ENCODE results near the gene FSTL5. TPM values are rescaled to one million over a fixed set of nuclear protein-coding genes. Genes with fewer than 3 reads are reported as not detected.

Gene FSTL5
- total and polyA plus RNA-seq, 9 of the 15 experiments (the other 6 are each of a cell fraction or from before 2014, with no cell fraction given): 0.09 to 3.1 (median 0.50) TPM; not detected in 1

DNA sequence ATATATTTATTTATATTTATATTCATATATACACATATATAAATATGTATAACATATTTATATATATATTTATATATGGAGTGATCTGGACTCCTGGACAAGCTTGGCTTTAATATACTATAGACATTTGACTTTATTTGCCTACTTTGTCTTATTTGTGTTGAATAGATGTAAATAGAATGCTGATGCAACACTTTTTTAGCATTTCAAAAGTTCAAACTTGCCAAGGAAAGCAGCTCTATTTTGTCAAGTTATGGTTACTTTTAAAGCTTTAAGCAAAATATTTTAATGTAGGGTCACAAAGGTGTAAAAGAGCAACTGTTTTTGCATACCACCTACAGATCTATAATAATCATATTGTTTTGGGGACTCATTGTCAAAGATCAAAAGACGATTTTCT, 61.1 kb downstream of the FSTL5 start:
- no peak overlapping the region for H3K27ac ChIP-seq (ENCODE audit: extremely low read depth, low read depth, low read length)
- DNase-seq (ENCODE audit: extremely low read depth in 1 of 4, low spot score in 3 of 4): no peak
- TF ChIP-seq, protein P1, sequence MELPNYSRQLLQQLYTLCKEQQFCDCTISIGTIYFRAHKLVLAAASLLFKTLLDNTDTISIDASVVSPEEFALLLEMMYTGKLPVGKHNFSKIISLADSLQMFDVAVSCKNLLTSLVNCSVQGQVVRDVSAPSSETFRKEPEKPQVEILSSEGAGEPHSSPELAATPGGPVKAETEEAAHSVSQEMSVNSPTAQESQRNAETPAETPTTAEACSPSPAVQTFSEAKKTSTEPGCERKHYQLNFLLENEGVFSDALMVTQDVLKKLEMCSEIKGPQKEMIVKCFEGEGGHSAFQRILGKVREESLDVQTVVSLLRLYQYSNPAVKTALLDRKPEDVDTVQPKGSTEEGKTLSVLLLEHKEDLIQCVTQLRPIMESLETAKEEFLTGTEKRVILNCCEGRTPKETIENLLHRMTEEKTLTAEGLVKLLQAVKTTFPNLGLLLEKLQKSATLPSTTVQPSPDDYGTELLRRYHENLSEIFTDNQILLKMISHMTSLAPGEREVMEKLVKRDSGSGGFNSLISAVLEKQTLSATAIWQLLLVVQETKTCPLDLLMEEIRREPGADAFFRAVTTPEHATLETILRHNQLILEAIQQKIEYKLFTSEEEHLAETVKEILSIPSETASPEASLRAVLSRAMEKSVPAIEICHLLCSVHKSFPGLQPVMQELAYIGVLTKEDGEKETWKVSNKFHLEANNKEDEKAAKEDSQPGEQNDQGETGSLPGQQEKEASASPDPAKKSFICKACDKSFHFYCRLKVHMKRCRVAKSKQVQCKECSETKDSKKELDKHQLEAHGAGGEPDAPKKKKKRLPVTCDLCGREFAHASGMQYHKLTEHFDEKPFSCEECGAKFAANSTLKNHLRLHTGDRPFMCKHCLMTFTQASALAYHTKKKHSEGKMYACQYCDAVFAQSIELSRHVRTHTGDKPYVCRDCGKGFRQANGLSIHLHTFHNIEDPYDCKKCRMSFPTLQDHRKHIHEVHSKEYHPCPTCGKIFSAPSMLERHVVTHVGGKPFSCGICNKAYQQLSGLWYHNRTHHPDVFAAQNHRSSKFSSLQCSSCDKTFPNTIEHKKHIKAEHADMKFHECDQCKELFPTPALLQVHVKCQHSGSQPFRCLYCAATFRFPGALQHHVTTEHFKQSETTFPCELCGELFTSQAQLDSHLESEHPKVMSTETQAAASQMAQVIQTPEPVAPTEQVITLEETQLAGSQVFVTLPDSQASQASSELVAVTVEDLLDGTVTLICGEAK (IDR thresholded peaks at IDR 0.05): no peak
- TF ChIP-seq, protein P1 (CRISPR knock-in tag; IDR thresholded peaks at IDR 0.05): no peak
- TF ChIP-seq ZFP1 (CRISPR knock-in tag; IDR thresholded peaks at IDR 0.05) (no peak), BRD9 (IDR thresholded peaks at IDR 0.05; ENCODE audit: low read depth, partially characterized antibody) (no peak), POLR2G (IDR thresholded peaks at IDR 0.05; ENCODE audit: low read depth, low read length) (no peak), STAG1 (CRISPR knock-in tag; IDR thresholded peaks at IDR 0.05; ENCODE audit: borderline replicate concordance) (no peak), CBFB (CRISPR knock-in tag; IDR thresholded peaks at IDR 0.05) (no peak), SMARCE1 (IDR thresholded peaks at IDR 0.05) (no peak), NEUROD1 (IDR thresholded peaks at IDR 0.05; ENCODE audit: borderline replicate concordance, low read depth, low read length, partially characterized antibody) (no peak)
- TF ChIP-seq, protein P2, sequence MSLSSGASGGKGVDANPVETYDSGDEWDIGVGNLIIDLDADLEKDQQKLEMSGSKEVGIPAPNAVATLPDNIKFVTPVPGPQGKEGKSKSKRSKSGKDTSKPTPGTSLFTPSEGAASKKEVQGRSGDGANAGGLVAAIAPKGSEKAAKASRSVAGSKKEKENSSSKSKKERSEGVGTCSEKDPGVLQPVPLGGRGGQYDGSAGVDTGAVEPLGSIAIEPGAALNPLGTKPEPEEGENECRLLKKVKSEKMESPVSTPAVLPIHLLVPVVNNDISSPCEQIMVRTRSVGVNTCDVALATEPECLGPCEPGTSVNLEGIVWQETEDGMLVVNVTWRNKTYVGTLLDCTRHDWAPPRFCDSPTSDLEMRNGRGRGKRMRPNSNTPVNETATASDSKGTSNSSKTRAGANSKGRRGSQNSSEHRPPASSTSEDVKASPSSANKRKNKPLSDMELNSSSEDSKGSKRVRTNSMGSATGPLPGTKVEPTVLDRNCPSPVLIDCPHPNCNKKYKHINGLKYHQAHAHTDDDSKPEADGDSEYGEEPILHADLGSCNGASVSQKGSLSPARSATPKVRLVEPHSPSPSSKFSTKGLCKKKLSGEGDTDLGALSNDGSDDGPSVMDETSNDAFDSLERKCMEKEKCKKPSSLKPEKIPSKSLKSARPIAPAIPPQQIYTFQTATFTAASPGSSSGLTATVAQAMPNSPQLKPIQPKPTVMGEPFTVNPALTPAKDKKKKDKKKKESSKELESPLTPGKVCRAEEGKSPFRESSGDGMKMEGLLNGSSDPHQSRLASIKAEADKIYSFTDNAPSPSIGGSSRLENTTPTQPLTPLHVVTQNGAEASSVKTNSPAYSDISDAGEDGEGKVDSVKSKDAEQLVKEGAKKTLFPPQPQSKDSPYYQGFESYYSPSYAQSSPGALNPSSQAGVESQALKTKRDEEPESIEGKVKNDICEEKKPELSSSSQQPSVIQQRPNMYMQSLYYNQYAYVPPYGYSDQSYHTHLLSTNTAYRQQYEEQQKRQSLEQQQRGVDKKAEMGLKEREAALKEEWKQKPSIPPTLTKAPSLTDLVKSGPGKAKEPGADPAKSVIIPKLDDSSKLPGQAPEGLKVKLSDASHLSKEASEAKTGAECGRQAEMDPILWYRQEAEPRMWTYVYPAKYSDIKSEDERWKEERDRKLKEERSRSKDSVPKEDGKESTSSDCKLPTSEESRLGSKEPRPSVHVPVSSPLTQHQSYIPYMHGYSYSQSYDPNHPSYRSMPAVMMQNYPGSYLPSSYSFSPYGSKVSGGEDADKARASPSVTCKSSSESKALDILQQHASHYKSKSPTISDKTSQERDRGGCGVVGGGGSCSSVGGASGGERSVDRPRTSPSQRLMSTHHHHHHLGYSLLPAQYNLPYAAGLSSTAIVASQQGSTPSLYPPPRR (CRISPR knock-in tag; IDR thresholded peaks at IDR 0.05; ENCODE audit: borderline replicate concordance): no peak

More for the DNA sequence above, 61.1 kb downstream of the FSTL5 start:
- no peak for ATAC-seq
- Histone ChIP-seq H3K4me1 (replicated peaks in 1 of 2; ENCODE audit: control insufficient read depth in 2 of 2, insufficient read depth in 2 of 2, low read length in 2 of 2) (no peaks in the 10 kb centered on the region), H2AFZ (ENCODE audit: low read depth, low read length) (no peak overlapping the region), H3K79me2 (ENCODE audit: control insufficient read depth, insufficient read depth, low read length) (no peaks in the 10 kb centered on the region), H3K27me3 (ENCODE audit: control insufficient read depth in 2 of 2, insufficient read depth in 2 of 2, low read length in 2 of 2) (no peaks in the 10 kb centered on the region), H4K20me1 (replicated peaks; ENCODE audit: control insufficient read depth, insufficient read depth, low read length) (no peaks in the 10 kb centered on the region), H3K36me3 (ENCODE audit: control insufficient read depth, insufficient read depth, low read length) (no peaks in the 10 kb centered on the region), H3K9ac (ENCODE audit: insufficient read depth in 1 of 2, low read depth in 2 of 2, low read length in 2 of 2) (no peak overlapping the region), H3K9me3 (replicated peaks; ENCODE audit: control insufficient read depth, insufficient read depth, low read depth, low read length) (no peaks in the 10 kb centered on the region), H3K4me2 (ENCODE audit: insufficient read depth, low read length) (no peak overlapping the region), H3K9me1 (ENCODE audit: control insufficient read depth, insufficient read depth, low read length) (no peaks in the 10 kb centered on the region), H3K4me3 (no peak overlapping the region)
- no peak for FAIRE-seq
- ChIA-PET POLR2A (no interaction called here), CTCF (ENCODE audit: low intra/inter-chr PET ratio) (no interaction called here)
- no TSS peak for BruUV-seq (replicated peaks)
- in situ Hi-C loops (cut with MboI): no loop called here
- intact Hi-C loops (cut with micrococcal nuclease): no loop called here
- no CpG with 5 or more reads among the region's 1 CpG for WGBS (ENCODE audit: insufficient coverage, low coverage, missing lambda C conversion rate)
